Cerebellar nuclear complex (tissue), 1 donor: ENCODE measurements around the gene CHRNE.
"Not testable (repeated sequence)": the region's sequence is repeated elsewhere in the genome, so short reads cannot be mapped to it uniquely, and the experiment has no call there.

Experiments
- DNase-seq, 2 experiments: peaks; one replicate each; lab custom pipeline; 2025; lab: John Stamatoyannopoulos, UW

The CHRNE gene

DNA sequence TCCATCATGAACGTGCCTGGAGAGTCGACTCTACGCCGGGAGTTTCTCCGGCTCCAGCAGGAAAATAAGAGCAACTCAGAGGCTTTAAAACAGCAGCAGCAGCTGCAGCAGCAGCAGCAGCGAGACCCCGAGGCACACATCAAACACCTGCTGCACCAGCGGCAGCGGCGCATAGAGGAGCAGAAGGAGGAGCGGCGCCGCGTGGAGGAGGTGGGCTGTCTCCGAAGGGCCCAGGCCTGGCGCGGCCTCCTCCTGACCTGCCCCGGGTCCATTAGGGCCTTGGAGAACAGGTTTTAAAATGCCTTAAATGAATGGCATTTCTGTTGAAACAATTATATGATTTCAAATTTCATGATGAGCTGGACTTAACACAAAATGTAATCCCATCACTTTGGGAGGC, 15.3 kb downstream of the CHRNE start:
- DNase-seq = no peak

DNA sequence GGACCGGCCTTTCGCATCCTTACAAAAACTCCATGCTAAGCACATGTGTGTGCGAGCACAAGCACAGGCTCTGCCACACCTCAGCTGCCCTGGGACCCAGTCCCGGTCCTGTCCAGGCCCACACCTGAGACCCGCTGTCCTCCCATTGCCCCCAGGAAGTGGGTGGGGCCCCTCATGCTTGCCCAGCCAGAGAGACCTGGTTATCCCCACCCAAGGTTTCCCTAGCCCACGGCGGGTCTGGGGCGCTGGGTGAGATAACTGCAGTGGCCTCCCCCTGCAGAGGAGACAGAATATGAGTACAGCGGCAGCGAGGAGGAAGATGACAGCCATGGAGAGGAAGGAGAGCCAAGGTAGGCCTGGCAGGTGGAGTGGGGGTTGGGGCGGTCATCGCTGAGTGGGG, 16.1 kb downstream of the CHRNE start:
- DNase-seq = no peak

DNA sequence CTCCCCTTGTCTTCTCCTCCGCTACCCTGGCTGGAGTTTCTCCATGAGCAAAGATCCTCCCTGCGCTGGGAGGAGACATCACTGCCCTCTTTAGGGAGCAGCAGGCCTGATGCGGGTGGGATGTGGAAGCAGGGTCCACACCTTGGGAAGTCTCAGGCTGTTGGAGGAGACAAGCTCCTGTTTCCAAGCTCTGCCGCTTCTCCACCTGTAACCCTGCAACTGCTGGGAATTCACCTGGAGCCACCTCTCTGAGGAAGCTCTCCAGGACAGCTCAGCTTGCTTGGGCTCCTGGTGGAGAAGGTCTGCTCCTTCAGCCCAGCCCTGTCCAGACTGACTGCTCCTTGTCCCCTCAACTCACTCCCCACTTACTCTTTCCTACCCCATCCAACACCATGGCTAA, 18.4 kb downstream of the CHRNE start:
- DNase-seq = no peak

DNA sequence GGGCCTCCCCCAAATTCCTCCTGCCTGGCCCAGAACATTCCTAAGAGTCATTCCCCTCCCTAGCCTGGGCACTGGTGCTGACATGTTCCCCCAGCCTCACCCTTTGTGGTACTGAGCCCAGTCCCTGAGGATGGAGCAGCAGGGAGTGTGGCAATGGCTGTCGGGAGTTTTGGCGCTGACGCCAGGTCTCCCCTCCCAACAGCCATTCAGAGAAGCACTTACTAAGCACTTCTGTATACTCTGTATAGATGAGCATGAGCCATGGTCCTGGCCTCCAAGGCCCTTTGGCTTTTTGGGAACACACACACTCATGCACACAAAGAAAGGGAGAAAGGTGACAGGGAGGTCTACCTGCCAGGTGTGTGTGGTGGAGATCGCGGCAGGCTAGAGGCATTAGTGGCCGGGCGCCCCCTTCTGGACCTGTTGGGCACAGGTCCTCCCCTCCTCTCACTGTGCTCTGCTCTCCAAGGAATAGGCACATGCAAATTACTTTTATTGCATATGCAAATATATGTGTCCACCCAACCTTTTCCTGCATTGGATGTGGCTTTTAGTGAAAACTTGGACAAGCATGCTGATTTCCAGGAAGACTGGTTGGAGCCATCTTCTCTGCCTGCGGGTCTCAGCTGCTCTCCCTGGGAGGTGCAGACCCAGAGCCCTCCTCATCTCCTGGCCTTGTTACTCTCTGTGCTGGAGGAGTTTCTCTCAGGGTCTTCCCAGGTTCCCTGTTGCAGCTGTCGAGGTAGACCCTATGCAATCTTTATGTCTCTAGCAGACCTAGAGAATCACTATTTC, 20.9 kb downstream of the CHRNE start:
- DNase-seq = peak in 1 of 2 experiments; percentile 13

DNA sequence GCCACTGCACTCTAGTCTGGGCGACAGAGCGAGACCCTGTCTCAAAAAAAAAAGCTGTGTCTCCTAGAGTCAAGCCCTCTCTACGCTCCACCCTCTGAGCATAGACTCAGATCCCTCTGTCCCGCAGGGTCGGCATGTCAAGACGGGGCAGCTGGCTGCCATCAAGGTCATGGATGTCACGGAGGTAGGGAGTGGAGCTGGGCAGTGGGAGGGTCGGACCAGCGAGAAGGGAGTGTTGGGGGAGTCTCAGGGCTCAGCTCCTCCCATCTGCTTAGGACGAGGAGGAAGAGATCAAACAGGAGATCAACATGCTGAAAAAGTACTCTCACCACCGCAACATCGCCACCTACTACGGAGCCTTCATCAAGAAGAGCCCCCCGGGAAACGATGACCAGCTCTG, 22.0 kb downstream of the CHRNE start:
- no peak for DNase-seq

DNA sequence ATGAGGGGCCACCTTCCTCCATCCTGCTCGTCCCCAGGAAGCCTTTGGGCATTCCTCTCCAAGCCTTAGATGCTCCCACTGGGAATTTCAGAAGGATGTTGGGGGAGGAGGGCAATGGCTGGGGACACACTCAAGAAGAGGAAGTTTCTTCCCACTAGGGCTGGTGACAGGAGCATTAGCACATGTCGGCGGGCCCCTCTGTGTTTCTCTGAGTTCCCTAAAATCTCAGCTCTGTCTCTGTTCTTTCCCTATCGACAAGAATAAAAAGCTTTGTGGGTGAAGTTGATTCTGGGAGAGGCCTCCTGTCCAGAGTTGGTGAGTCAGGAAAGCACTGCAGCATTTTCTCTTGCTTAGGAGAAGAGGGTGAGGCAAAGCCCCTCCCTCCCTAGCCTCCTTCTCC, 23.3 kb downstream of the CHRNE start:
- no peak for DNase-seq

DNA sequence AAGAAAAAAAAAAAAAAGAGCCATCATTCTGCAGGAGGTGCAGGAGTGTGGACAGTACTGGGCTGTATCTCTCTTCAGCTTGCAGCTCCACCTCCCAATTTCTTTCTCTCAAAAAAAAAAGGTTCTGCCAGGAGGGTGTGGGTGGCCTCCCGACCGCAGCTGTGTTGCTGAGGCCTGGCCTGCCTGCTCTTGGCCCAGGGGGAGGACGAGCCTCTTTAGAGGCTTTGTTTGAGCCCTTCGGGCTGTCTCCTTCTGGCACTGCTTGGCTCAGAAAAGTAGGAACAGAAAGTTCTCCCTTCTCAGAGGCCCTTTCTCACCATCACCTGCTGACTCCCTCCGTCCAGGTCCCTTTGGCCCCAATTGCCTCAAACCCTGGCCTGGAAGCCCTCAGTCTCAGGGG, 25.8 kb downstream of the CHRNE start:
- DNase-seq = no peak

DNA sequence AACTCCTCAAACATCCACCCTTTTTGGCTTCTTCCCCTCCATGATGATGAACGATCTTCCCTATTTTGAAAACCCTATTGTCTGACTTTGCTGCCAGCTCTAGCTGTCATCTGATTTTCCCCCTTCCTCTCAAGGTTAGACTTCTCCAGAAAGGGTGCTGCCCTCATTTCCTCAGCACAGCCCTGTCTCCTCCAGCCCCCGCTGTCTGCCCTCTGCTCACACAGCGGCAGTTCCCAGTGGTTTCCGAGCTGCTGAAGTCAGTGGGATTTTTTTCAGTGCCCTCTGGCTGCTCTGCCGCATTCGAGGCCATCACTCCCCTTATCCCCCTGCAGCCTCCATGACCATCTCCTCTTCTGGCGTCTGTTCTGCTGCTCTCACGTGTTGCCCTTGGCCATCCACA, 30.1 kb downstream of the CHRNE start:
- DNase-seq = no peak

DNA sequence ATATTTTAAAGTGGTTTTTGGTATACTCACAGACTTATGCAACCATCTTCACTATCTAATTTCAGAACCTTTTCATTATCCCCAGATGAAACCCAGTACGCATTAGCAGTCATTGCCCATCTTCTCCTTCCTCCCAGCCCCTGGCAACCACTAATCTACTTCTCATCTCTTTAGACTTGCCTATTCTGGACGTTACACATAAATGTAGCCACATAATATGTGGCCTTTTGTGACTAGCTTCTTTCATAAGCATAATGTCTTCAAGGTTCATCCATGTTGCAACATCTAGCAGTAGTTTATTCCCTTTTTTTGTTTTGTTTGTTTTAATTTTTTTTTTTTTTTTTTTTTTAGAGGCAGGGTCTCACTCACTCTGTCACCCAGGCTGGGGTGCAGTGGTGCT, 32.0 kb downstream of the CHRNE start:
- DNase-seq = no peak

DNA sequence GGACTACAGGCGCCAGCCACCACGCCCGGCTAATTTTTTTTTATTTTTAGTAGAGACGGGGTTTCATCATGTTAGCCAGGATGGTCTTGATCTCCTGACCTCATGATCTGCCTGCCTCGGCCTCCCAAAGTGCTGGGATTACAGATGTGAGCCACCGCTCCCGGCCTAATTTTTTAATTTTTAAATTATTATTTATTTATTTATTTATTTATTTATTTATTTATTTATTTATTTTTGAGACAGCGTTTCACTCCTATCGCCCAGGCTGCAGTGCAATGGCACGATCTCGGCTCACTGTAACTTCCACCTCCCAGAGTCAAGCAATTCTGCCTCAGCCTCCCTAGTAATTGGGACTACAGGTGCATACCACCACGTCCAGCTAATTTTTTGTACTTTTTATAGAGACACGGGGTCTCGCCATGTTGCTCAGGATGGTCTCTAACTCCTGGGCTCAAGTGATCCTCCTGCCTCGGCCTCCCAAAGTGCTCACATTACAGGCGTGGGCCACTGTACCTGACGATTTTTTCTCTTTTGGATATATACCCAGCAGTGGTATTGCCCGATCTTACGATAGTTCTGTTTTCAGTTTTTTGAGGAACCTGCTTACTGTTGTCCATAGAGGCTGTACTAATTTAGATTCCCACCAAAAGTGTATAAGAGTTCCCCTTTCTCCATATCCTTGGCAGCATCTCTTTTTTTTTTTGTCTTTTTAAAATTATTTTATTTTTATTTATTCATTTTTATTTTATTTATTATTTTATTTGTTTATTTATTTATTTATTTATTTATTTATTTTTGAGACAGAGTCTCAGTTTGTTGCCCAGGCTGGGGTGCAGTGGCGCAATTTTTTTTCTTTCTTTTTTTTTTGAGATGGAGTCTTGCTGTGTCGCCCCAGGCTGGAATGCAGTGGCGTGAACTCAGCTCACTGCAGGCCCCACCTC, 33.6 kb downstream of the CHRNE start:
- DNase-seq = not testable (repeated sequence)

DNA sequence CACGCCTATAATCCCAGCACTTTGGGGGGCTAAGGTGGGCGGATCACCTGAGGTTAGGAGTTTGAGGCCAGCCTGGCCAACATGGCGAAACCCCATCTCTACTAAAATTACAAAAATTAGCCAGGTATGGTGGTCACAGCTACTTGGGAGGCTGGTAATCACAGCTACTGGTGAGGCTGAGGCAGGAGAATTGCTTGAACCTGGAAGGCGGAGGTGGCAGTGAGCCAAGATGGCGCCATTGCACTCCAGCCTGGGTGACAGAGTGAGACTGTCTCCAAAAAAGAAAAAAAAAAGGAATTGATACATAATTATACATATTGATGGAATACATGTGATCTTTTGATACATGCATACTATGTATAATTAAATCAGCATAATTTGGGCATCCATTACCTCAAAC, 35.4 kb downstream of the CHRNE start:
- DNase-seq = not testable (repeated sequence)

DNA sequence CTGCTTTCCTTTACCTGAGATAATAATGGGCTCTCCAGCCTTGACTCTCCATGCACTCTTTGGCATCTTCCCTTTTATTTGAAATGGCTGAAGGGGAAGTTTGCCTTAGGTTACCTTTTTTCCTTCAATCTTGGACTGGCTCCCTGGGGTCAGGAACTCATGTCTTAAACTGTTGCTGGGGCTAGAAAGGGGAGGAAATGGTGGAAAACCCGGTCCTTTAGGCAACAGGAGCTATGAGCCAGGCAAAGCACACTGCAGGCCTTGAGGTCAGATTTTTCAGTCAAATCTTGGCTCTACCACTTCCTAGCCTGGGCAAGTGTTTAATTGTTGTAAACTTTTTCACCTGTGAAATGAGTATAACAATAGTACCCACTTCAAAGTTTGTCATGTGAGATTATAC, 39.6 kb downstream of the CHRNE start:
- DNase-seq = no peak

DNA sequence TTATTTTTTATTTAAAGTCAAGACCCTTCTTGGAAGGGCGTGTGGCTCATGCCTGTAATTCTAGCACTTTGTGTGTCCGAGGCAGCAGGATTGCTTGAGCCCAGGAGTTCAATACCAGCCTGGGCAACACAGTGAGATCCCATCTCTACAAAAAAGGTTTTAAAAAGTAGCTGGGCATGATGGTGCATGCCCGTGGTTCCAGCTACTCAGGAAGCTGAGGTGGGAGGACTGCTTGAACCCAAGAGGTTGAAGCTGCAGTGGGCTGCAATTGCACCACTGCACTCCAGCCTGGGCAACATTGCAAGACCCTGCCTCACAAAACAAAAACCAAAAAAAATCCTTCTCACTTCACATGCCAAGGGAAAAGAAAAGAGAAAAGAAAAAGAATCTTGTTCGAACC, 40.2 kb downstream of the CHRNE start:
- no peak for DNase-seq

DNA sequence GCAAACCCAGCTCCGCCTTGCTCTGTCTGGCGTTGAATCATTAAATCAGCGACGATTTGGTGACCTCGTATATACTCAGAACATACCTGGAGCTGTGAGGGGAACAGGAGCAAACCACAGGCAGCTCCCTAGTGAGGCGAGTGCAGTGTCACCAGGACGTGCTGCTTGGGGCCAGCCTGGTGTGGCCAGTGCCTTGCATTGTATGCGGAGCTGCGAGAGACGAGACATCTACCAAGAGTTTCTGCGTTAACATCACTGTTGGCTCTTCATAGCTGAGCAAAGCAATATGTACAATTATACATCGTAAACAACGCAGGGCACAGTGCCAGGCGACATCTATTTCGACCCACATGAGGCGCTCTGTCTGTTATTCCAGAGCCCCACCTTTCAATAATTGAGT, 41.8 kb downstream of the CHRNE start:
- DNase-seq = no peak

DNA sequence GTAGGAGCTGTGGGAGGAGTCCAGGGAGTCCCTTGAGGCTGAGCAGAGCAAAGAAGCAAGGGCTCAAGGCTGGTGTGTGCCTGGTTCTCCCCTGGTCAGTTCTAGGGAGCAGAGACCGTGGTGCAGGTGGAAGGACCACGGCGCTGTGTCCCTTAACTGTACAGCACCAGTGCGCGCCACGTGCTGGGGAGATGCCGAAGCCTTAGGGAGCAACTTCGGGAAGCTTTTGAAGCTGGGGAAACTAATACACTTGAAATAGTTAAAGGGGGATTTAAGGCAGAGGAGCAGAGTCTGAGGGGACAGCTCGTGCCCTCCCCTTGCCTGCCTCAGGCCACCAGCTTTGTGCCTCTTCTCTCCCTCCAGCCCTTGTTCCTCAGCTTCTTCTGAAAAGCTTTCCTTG, 42.2 kb downstream of the CHRNE start:
- DNase-seq = no peak

DNA sequence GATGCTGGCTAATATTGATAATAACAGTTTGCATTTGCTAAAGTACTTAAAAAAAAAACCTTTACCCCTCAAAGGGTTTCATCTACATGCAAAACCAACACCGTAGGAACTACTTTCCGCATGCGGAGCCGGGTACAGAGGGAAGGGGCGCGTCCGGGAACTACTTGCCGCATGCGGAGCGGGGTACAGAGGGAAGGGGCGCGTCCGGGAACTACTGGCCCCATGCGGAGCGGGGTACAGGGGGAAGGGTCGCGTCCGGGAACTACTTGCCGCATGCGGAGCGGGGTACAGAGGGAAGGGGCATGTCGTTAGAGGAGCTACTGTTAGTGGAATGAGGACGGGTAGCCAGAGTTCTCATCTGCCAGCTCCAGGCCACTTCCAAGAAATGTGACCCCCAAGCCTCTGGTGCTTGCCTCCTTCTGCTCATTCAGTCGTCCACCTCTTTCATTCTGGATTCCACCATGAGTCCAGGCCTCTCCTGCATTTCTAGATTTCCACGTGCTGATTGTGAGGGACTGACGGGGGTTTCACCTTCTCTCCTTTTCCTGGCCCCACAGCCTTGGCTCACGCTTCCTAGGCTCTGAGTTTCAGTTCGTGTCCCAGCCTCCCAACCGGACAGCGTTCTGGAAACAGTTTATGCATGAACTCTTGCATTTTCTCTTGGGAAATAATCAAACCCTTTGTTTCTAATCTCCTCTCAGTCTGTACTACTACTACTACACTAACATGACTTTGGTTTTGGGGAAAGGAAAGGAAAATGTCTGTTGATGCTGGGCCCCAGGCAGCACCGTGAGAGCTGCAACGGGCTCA, 42.9 kb downstream of the CHRNE start:
- no peak for DNase-seq

DNA sequence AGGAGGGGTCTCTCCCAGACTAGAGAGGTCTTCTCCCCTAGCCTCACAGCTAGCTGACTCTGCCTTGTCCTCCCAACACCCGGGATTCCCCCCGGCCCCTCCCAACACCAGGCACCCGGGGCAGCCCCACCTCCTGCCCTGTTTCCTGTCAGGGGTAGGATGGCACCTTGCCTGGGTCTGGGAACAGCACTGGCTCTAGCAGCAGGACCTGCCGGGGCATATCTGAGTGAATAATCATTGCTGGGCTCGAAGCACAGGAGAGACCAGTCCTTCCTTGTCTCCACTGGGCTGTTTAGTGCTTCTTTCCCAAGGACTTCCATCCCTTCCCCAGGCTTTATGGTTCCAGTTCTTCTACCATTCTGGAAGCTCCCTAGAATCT, 44.0 kb downstream of the CHRNE start:
- DNase-seq = no peak

DNA sequence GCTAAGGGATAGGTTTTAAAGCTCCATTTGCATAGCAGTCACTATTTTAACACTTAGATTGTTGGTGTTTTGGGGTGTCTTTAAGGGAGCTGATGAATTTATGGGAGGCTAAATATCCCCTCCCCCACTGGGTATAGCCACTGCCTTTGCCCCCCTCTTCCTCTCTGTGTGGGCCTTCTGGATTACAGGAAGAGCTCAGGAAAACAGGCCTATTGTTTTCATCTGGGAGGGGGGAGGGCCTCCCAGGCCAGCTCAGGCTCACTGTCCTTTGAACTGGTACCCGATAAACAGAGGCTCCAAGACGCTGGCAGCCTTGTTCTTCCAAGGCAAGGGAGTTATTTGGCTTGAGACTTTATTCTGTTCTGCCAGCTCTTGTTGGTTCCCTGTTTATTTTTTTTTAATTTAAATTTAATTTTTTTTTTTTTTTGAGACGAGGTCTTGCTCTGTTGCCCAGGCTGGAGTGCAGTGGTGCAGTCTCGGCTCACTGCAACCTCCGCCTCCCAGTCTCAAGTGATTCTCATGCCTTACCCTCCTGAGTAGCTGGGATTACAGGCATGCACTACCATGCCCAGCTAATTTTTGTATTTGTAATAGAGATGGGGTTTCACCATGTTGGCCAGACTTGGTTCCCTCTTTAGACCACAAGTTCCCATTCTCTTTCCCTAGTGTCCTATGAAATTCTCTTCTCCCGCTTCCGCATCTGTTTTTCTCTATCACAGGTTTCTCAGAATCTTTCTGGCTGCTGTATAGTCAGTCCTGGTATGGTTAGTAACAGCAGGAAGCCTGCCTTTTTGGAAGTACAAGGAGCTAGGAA, 44.6 kb downstream of the CHRNE start:
- no peak for DNase-seq

DNA sequence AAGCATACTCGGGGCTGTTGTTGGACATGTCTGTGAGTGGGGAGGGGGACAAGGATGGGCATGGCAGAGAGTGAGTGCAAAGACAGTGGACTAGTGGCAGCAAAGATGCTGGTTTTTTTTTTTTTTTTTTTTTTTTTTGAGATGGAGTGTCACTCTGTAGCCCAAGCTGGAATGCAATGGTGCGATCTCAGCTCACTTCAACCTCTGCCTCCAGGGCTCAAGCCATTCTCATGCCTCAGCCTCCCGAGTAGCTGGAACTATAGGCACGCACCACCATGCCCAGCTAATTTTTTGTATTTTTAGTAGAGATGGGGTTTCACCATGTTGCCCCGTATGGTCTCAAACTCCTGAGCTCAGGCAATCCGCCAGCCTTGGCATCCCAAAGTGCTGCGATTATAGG, 45.6 kb downstream of the CHRNE start:
- not testable (repeated sequence) for DNase-seq

DNA sequence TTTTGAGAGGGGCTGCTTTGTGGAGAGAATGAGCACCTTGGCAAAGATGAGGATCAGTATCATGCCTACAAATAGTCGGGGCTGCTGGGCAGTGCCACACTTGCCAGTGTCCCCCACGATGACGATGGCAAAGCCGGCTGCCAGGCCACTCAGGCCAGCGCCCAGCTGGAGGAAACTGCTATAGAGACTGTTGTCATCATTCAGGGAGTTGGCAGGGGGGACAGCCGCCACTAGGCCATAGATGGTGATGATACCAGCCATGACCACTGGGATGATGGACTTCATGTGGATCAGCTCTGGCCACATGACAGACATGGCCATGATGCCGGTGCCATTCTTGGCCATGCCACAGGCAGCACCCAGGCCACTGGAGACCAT, 46.0 kb downstream of the CHRNE start:
- no peak for DNase-seq

DNA sequence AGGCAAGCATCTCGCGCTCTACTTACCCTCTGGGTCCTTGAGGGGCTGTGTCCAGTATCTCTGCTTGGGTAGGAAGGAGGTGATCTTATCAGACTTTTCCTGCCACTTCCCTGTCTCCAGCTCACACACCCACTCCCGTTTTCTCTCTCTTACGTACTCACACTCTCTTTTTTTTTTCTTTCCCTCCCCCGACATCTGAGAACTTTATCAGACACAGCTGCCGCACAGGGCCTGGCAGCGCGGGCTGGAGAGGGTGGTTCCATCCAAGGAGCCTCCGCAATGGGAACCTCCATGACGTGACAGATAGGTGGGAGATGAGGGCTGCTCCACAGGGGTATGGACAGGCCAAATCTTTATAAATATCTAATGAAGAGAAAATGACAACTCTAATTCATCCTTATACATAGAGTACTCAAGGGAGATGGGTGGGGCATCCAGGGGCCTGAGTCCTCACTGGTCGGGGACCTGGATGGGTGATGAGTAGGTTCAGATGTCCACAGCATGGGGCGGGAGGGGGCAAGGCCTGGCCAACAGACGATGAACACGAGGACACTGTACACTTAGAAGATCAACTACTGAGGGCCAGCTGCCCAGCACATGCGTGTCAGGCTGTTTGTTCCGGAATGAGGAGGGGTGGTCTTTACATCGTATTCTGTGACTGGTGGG, 46.5 kb downstream of the CHRNE start:
- no peak for DNase-seq
